GM19397 (cell line): Measurements from ENCODE around the gene MED1.
A peak's percentile ranks its signal among the peaks of the same experiment; 100 is the strongest.
"Not testable (repeated sequence)": the region's sequence is repeated elsewhere in the genome, so short reads cannot be mapped to it uniquely, and the experiment has no call there.

ENCODE experiments used
- ATAC-seq: cut with Tn5 transposase; IDR thresholded peaks from one replicate; pipeline ENCODE4 v1.9.1; 2021; ENCODE audit warnings: mild to moderate bottlenecking, moderate library complexity; ENCODE audit not compliant: unreplicated experiment

Gene MED1

DNA sequence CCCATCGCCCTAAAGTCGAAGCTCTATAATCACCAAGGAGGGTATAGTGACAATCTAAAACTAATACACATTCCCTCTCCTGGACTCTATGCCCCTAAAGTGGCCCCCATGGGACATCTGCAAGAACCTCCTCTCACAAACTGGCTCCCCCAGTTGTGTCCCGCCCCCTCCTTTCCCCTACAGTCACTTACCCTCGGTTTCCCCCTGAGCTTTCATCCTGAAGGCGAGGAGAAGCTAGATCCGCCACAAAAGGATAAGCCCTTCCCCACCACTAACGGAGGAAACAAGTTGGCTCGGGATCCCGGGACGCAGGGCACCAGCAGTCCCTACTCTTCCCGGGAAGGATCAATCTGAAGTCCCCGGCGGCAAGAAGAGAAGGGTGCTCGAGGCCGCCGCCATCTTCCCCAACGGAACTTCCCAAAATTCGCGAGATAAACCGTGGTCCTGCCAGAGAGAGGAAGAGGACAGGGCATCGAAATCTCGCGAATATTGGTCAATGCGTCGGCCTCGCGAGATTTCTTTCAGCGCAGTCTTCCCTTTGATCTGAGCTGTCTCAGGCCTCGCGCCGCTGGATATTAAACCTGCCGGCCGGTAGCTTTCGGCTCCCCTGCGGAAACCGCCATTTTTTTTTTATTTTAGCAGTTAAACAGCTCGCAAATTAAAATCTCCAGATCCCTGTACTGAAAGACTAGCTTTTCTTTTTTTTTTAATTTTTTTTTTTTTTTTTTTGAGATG, at the start of gene MED1:
Gene MED1, minus strand, starts transcription at position 417 of the 735 bp plus-strand sequence. Its CDS starts 201 bp downstream, at position 216.
- peak; percentile 77 for ATAC-seq

DNA sequence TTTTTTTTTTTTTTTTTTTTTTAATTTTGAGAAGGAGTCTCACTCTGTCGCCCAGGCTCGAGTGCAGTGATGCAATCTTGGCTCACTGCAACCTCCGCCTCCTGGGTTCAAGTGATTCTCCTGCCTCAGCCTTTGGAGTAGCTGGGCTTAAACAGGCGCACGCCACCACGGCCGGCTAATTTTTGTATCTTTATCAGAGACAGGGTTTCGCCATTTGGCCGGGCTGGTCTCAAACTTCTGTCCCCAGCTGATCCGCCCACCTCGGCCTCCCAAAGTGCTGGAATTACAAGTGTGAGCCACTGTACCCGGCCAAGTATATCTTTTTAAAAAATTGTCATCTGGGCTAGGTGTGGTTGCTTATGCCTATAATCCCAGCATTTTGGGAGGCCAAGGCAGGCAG, 45.9 kb upstream of the MED1 start:
- ATAC-seq: not testable (repeated sequence)

DNA sequence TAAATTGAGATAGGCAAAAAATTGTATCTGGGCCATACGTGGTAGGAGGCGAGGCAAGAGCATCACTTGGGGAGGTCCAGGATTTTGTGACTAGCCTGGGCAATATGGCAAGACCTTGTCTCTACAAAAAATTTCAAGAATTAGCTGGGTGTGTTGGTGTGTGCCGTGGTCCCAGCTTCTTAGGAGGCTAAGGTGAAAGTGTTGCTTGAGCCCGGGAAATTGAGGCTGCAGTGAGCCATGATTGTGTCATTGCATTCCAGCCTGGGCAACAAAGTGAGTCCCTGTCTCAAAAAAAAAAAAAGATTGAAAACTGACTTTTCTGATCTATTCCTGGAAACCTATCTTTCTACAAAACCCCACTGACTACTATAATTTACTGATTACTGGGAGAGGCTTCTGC, 36.9 kb upstream of the MED1 start:
- ATAC-seq: no peak

GRCh38 chr17:39487490-39487889, 36.4 kb upstream of the MED1 start:
- not testable (repeated sequence) for ATAC-seq

DNA sequence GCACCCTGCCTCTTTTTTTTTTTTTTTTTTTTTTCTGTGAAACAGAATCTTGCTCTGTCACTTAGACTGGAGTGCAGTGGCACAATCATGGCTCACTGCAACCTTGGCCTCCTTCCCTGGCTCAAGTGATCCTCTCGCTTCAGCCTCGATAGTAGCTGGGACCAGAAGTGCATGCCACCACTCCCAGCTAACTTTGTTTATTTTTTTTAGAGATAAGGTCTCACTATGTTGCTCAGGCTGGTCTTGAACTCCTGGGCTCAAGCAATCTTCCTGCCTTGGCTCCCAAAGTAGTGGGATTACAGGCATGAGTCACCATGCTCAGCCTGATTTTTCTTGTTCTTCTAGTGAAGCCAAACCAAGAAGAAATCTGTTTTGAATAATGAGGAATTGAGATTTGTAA, 35.2 kb upstream of the MED1 start:
- no peak for ATAC-seq

DNA sequence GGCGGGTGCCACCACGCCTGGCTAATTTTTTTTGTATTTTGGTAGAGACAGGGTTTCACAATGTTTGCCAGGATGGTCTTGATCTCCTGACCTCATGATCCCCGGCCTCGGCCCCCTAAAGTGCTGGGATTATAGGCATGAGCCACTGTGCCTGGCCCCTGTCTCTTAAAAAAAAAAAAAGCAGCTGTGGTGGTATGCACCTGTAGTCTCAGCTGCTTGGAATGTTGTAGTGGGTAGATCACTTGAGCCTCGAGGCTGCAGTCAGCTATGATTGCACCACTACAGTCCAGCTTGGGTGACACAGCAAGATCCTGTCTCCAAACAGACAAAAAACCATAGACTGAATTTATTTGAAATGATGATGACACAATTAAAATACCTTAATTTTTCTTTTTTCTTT, 34.5 kb upstream of the MED1 start:
- ATAC-seq: no peak

DNA sequence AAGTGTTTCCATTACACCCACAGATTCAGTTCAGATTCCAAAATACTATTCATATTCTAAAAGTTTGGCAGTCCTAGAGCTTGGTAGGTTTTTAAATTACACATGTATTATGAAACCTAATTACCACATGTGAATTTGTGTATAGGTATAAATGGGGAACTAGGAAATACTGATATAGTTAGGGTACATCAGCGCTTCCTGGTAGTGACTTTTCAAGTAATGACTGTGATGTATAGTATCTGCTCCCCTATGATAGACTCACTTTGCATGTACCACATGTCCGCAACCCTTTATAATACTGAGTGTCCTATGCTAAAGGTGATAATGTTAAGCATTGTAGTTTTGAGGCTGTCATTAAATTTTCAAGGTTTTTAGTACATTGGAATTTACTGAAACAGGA, 33.1 kb upstream of the MED1 start:
- ATAC-seq: no peak

DNA sequence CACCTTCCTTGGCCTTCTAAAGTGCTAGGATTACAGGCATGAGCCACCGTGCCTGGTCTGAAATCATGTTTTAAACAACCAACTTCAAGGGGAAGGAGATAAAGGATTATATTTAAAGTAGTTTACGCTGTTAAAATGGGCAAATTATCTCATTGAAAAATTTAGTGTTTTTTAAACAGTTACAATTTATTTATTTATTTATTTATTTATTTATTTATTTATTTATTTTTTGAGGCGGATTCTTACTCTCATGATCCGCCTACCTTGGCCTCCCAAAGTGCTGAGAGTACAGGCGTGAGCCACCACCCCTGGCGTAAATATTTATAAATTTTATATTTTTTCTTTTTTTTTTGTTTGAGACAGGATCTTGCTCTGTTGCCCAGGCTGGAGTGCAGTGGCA, 32.4 kb upstream of the MED1 start:
- ATAC-seq: no peak

DNA sequence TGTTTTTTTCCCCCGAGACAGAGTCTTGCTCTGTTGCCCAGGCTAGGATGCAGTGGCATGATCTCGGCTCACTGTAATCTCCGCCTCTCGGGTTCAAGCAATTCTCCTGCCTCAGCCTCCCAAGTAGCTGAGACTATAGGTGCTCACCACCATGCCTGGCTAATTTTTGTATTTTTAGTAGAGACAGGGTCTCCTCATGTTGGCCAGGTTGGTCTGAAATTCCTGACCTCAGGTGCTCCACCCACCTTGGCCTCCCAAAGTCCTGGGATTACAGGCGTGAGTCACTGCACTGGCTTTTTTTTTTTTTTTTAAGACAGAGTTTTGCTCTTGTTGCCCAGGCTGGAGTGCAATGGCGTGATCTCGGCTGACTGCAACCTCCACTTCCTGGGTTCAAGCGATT, 28.6 kb upstream of the MED1 start:
- ATAC-seq: not testable (repeated sequence)

- no peak for ATAC-seq
These were observed 22.2 kb upstream of the MED1 start for GRCh38 chr17:39473310-39473709.

- ATAC-seq: not testable (repeated sequence)
These were observed 17.5 kb upstream of the MED1 start for GRCh38 chr17:39468610-39469009.

DNA sequence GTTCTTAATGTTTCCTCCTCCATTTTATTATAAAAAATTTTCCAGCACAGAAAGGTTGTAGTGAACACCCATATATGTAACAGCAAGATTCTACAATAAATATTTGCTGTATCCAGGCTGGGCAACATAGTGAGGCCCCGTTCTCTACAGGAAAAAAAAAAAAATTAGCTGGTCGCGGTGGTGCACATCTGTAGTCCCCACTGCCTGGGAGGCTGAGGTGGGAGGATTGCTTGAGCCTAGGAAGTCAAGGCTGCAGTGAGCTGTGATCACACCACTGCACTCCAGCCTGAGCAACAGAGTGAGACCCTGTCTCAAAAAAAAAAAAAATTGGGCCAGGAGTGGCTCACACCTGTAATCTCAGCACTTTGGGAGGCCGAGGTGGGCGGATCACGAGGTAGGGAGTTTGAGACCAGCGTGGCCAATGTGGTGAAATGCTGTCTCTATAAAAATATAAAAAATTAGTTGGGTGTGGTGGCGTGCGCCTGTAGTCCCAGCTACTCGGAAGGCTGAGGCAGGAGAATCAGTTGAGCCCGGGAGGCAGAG, 13.6 kb upstream of the MED1 start:
- ATAC-seq: not testable (repeated sequence)

DNA sequence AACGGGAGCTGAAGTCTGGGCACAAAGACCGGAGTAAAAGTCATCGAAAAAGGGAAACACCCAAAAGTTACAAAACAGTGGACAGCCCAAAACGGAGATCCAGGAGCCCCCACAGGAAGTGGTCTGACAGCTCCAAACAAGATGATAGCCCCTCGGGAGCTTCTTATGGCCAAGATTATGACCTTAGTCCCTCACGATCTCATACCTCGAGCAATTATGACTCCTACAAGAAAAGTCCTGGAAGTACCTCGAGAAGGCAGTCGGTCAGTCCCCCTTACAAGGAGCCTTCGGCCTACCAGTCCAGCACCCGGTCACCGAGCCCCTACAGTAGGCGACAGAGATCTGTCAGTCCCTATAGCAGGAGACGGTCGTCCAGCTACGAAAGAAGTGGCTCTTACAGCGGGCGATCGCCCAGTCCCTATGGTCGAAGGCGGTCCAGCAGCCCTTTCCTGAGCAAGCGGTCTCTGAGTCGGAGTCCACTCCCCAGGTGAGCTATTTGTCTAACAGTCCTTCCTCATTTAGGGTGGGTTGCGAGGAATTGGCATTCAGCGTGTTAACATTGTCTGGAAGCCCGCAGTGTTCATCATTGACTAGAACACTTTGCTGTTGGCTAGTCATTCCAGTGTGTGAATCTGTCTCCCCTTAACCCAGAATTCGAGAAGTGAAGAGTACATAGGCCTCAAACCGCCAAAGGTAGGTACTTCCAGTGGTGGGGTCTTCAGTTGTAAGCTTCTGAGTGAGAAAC, 11.7 kb upstream of the MED1 start:
- no peak for ATAC-seq

GRCh38 chr17:39461926-39462569, 11.0 kb upstream of the MED1 start:
- no peak for ATAC-seq

DNA sequence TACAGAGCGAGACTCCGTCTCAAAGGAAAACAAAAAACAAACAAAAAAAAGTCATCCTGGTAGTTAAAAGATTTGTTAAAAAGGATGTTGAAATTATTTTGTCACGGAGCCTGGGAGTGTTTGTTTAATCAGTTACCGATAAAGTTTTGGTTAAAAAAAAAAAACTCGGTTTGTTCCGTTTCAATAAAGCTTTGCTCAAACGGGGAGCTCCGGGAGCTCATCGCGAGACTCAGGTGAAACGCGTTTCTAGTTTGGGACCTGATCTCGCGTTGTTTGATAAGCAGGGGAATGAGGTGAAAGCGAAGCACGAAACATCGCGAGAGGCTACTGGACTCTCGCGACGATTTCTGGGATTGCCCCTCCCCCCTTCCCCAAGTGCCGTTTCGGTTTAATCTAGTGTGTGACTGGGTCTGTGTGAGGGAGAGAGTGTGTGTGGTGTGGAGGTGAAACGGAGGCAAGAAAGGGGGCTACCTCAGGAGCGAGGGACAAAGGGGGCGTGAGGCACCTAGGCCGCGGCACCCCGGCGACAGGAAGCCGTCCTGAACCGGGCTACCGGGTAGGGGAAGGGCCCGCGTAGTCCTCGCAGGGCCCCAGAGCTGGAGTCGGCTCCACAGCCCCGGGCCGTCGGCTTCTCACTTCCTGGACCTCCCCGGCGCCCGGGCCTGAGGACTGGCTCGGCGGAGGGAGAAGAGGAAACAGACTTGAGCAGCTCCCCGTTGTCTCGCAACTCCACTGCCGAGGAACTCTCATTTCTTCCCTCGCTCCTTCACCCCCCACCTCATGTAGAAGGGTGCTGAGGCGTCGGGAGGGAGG, 10.3 kb upstream of the MED1 start, which contains the start of gene CDK12:
Gene CDK12, plus strand, starts transcription at position 374 of the 813 bp plus-strand sequence. CDS start 586 bp downstream, outside the sequence.
- peak; percentile 70 for ATAC-seq

- ATAC-seq: no peak
These were observed 4.9 kb upstream of the MED1 start for GRCh38 chr17:39455919-39456318.

DNA sequence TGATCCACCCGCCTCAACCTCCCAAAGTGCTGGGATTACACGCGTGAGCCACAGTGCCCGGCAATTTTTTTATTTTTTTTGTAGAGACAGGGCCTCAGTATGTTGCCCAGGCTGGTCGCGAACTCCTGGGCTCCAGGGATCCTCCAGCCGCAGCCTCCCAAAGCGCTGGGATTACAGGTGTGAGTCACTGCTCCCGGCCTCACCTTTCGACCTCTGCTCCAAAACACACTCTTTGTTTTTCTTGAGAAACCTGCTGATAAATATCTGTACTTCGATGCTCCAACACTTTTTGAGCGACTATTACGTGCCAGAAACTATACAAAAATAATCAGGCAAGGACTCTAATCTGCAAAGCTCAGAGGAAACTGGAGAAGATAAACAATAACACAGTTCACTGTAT, 1.0 kb downstream of the MED1 start:
- no peak for ATAC-seq

DNA sequence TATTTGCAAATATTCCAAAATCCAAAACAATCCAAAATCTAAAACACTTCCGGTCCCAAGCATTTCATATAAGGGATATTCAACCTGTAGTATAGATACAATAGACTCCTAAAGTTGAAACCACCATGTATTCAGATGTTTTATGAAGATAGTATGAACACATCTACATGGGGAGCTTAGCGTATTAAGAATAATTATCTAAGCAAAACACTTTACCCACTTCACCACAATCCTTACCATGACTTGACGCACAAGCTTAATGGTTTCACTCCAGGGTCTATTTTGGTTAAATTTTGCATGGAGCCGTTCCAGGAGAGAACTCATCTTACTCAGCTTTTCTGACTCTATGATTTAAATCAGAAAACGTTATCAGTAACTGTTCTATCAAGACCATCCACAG, 3.5 kb downstream of the MED1 start:
- no peak for ATAC-seq

- no peak for ATAC-seq
These were observed 7.7 kb downstream of the MED1 start for GRCh38 chr17:39443326-39443725.

DNA sequence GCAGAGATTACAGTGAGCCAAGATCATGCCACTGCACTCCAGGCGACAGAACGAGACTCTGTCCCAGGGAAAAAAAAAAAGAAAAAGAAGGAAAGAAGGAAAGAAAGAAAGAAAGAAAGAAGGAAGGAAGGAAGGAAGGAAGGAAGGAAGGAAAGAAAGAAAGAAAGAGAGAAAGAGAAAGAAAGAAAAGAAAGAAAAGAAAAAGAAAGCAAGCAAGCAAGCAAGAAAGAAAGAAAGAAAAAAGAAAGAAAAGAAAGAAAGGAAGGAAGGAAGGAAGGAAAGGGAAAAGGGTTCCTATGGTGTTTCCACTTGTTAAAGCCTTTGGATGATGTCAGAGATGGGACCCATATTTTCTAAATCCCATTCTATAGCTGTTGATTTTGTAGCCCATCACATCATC, 11.2 kb downstream of the MED1 start:
- not testable (repeated sequence) for ATAC-seq

DNA sequence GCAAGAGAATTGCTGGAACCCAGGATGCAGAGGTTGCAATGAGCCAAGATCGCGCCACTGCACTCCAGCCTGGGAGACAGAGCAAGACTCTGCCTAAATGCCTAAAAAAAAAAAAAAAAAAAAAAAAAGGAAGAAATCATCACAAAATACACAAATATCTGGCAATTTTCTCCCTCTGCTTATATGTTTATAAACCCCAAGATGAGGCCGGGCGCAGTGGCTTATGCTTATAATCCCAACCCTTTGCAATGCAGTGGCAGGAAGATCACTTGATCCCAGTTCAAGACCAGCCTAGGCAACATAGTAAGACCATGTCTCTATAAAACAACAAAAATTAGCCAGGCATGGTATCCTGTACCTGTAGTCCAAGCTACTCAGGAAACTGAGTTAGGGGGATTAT, 21.5 kb downstream of the MED1 start:
- no peak for ATAC-seq
